Skeletal muscle cell (primary cell): ENCODE data around the gene GIPC1.
"Not testable (repeated sequence)": the region's sequence is repeated elsewhere in the genome, so short reads cannot be mapped to it uniquely, and the experiment has no call there.

Source experiments
- DNase-seq: peaks from one replicate; pipeline ENCODE4 v3.0.0-alpha.2; 2010; ENCODE audit warnings: low read depth
- H3K4me3 ChIP-seq: 2 replicates; pipeline ENCODE4 v1.5.1; 2011; ENCODE audit warnings: low read depth, mild to moderate bottlenecking, control low read depth, low read length, moderate library complexity

The GIPC1 gene

DNA sequence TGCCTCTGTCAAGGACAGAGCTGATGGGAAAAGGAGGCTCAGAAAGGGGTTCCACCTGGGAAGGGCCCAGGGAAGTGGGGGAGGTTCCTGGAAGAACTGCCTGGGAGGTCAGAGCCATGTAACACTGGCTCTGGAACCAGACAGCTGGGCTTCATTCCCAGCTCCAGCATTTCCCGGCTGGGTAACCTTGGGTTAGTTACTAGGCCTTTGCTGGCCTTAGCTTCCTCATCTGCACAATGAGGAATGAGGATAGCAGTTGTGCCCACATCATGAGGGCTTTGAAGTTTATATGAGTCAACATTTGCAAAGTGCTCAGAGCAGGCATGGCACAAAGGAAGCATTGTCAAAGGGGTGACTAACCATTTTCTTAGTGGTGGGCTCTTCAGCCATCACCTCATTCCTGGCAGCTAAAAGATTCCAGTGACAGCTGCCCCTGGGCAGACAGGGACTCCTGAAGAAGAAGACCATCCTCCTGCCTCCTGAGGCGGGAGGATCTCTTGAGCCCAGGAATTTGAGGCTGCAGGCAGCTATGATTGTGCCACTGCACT, 24.0 kb upstream of the GIPC1 start:
- H3K4me3 ChIP-seq: no peak overlapping the region
- DNase-seq: peak; percentile 61

DNA sequence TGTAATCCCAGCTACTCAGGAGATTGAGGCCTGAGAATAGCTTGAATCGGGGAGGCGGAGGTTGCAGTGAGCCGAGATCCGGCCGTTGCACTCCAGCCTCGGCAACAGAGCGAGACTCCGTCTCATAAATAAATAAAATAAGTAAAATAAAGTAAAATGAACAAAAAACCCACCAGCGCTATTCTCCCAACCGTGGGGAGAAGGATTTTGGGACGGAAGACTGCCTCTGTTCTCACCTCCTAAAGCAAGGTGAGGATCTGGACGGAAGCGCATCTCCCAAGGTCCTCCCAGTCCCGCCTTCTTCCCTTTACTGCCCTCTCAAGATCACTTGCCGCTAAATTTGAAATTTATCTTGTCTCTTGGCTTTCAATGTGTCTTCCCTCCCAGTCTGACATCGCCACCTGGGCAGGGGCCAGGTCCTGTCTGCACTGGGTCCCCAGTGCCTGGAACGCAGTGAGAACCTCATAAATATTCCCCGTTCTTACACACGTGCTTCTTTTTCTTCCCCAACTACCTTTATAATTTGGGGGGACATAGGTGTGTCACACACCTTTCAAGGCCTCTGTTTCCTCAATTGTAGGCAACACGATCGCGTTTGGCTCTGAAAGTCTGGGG, 23.4 kb upstream of the GIPC1 start:
- no peak overlapping the region for H3K4me3 ChIP-seq
- no peak for DNase-seq

- peak within 1 kb of the TSS; percentile 90 for H3K4me3 ChIP-seq
- DNase-seq: no peak
Measured at GRCh38 chr19:14517840-14518505, 22.0 kb upstream of the GIPC1 start, which contains the start of gene DNAJB1. Gene DNAJB1 (minus strand): TSS chr19:14518397. CDS start chr19:14518349, 48 bp downstream.

DNA sequence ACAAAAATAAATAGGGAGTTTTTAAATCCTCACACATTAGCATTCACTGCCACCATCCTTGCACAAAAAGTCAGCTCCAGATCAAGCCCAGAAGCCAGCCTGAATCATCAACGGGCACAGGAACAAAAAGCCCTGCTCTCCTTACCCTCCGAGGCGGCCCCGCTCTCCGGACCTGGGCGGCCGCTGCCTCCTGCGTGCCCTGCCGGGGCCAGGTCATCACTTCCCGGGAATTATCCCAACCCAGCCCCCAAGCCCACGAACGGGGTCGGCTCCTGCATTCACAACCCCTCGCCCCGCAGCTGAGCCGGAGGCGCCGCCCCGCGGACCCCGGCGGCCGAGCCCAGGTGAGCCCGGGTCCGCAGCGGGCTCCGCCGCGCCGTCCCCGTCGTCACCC, 21.5 kb upstream of the GIPC1 start:
- no peak for DNase-seq
- H3K4me3 ChIP-seq: peak overlapping the region; percentile 90

GRCh38 chr19:14516746-14517438, 21.0 kb upstream of the GIPC1 start:
- DNase-seq: no peak
- H3K4me3 ChIP-seq: peak overlapping the region; percentile 90

DNA sequence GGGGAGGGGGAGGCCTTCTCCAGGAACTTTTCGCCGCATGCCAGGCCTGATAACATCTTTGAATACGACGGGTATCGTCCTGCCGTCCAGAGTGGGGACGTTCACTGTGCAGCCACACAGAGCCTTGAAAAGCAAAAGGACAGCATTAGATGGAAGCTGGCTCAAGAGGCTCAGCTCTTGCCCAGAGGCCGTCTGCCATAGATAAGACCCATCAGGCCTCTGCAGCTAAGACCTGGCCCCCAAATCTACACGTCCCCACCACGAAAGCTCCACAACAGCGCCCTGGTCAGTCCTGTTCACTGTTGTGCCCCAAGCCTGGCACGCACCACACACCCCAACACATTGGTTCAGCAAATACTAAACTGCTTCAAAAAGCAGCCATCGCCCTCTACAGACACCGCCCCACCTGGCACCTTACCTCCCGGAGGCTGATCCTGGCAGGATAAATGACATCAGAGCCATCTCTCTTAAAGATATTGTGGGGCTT, 20.2 kb upstream of the GIPC1 start:
- no peak for DNase-seq

GRCh38 chr19:14515501-14516047, 19.6 kb upstream of the GIPC1 start:
- DNase-seq: no peak
- H3K4me3 ChIP-seq: peak overlapping the region; percentile 90

More for the DNA sequence above, 20.2 kb upstream of the GIPC1 start:
- H3K4me3 ChIP-seq: peak overlapping the region; percentile 90

DNA sequence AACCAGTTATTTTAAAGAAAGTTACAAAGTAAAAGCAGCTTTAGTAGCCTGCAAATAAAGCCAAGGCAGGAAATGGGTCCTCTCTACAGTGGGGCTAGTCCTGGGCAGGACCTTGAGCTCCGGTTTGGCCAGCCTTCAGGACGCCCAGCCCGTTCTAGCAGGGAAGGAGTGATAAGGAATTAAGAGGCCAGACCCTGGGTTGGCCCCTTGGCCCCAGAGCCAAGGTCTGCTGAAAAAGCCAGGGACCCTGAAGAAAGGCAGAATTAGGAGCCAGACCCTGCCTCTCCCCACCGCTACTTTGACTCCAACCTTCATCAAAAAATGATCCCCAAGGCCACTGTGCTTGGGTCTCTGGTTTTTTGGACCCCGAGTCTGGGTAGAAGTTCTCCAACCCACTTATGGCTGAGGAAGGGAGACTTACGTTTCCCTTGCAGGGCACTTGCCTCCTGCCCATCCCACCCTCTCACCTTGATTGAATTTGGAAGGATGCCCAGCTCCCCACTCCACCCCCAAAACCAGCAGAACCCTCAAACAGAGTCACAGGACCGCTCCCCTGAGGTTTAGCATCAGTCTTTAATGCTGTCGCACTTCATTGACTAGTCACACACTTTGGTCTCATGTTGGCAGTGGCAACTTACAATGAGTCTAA, 18.4 kb upstream of the GIPC1 start:
- no peak for DNase-seq

DNA sequence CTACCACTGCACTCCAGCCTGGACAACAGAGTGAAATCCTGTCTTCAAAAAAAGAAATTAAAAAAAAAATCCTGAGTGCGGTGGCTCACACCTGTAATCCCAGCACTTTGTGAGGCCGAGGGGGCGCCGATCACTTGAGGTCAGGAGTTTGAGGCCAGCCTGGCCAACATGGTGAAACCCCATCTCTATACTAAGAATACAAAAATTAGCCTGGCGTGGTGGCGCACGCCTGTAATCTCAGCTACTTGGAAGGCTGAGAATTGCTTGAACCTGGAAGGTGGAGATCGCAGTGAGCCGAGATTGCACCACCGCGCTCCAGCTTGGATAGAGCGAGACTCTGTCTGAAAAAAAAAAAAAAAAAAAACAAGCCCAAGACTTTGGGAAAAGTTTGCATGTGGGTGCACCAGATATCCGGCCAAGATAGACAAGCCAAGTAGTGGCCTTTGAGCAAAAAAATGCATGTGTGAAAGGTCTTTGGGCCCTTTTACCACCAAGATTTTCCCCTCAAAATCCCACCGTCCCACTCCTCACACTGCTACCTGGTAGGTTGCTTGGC, 16.6 kb upstream of the GIPC1 start:
- no peak overlapping the region for H3K4me3 ChIP-seq
- DNase-seq: no peak

More for the DNA sequence above, 18.4 kb upstream of the GIPC1 start:
- H3K4me3 ChIP-seq: no peak overlapping the region

- no peak for DNase-seq
Measured at GRCh38 chr19:14511229-14511593, 15.3 kb upstream of the GIPC1 start.

DNA sequence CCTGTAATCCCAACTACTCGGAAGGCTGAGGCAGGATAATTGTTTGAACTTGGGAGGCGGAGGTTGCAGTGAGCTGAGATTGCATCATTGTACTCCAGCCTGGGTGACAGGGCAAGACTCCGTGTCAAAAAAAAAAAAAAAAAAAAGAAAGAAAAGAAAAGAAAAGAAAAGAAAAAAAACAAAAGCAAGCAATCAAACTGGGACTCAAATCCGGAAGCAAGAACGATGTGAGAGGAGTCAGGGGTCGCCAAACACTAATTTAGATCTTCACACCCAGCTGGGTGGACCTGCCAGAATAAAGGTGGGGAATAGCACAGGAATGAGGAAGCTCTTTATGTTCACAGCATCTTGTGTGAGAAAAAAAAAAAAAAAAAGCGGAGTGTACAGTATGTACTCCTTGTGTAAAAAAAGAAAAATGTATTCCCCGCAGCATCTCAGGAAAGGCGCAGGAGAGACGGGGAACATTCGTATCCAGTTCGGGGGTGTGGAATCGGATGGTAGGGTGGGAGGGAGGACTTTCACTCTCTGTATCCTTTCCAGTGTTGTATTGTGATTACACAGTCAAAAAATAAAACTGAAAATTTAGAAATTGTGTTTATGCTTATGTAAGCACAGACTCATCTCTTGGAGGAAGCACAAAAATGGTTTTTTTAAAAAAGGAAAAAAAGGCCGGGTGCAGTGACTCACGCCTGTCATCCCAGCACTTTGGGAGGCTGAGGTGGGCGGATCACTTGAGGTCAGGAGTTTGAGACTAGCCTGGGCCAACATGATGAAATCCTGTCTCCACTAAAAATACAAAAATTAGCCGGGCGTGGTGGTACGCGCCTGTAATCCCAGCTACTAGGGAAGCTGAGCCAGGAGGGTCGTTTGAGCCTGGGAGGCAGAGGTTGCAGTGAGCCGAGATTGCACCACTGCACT, 14.6 kb upstream of the GIPC1 start:
- peak; percentile 51 for DNase-seq
- no peak overlapping the region for H3K4me3 ChIP-seq

More at GRCh38 chr19:14511229-14511593, 15.3 kb upstream of the GIPC1 start:
- no peak overlapping the region for H3K4me3 ChIP-seq

- H3K4me3 ChIP-seq: no peak overlapping the region
- DNase-seq: no peak
Measured at GRCh38 chr19:14507704-14508542, 12.0 kb upstream of the GIPC1 start.

- peak; percentile 33 for DNase-seq
- no peak overlapping the region for H3K4me3 ChIP-seq
Measured at GRCh38 chr19:14505488-14506239, 9.7 kb upstream of the GIPC1 start.

GRCh38 chr19:14504575-14504974, 8.6 kb upstream of the GIPC1 start:
- H3K4me3 ChIP-seq, DNase-seq: not testable (repeated sequence)

DNA sequence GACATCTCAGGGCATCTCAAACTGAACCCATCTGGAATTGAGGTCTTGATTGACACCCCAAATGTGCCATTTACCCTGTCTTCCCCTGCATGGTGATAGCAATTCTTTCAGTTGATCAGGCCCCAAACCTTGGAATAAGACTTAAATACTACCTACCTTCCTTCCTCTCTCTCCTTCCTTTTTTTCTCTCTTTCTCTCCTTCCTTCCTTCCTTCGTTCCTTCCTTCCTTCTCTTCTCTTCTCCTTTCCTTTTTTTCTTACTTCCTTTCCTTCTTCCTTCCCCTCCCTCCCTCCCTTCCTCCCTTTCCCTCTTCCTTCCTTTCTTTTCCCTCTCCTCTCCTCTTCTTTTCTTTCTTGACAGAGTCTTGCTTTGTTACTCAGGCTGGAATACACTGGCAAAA, 7.4 kb upstream of the GIPC1 start:
- DNase-seq: no peak
- H3K4me3 ChIP-seq: no peak overlapping the region

DNA sequence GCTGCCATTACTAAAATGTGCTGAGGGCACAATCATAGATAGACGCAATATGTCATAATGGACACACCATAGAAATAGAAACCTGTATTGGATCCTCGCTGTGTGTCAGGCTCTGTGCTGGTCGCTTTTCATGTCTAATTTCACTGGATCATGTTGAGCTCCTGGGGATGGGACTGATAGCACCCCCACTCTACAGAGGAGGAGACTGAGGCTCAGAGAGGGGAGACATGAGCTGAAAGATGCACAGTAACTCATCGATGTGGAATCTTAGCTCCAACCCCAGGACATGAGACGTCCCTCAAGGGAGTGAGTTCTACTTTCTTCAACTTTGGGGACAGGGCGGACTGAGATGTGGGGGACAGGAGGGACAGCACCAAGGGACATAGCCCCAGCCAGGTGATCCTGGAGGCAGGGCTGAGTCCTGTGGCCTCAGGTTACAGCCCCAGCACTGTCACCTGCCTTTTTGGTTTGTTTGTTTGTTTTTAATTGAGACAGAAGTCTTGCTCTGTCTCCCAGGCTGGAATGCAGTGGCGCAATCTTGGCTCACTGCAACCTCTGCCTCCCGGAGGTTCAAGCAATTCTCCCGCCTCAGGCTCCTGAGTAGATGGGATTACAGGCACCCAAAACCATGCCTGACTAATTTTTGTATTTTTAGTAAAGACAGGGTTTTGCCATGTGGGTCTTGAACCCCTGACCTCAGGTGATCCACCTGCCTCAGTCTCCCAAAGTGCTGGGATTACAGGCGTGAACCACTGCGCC, 6.6 kb upstream of the GIPC1 start:
- DNase-seq: no peak
- H3K4me3 ChIP-seq: no peak overlapping the region
